GM11168 (cell line): ENCODE results near the gene CRY2.
"Not testable (repeated sequence)": the region's sequence is repeated elsewhere in the genome, so short reads cannot be mapped to it uniquely, and the experiment has no call there.

ENCODE experiments used
- in situ Hi-C: fragments of 300-500 bp; cut with MboI; formaldehyde crosslinking; loops from one replicate; pipeline ENCODE4 v1.12.0; 2022; ENCODE audit warnings: low sequenced_read_pairs; ENCODE audit not compliant: unreplicated experiment

Gene CRY2

DNA sequence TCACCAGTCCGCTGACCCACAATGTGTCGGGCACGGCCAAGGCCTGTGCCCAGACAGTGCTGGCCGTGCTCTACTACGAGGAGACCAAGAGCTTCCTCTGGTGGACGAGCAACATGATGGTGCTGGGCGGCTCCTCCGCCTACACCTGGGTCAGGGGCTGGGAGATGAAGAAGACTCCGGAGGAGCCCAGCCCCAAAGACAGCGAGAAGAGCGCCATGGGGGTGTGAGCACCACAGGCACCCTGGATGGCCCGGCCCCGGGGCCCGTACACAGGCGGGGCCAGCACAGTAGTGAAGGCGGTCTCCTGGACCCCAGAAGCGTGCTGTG lies 36.2 kb upstream of the CRY2 start:
- in situ Hi-C loops: no loop called here

DNA sequence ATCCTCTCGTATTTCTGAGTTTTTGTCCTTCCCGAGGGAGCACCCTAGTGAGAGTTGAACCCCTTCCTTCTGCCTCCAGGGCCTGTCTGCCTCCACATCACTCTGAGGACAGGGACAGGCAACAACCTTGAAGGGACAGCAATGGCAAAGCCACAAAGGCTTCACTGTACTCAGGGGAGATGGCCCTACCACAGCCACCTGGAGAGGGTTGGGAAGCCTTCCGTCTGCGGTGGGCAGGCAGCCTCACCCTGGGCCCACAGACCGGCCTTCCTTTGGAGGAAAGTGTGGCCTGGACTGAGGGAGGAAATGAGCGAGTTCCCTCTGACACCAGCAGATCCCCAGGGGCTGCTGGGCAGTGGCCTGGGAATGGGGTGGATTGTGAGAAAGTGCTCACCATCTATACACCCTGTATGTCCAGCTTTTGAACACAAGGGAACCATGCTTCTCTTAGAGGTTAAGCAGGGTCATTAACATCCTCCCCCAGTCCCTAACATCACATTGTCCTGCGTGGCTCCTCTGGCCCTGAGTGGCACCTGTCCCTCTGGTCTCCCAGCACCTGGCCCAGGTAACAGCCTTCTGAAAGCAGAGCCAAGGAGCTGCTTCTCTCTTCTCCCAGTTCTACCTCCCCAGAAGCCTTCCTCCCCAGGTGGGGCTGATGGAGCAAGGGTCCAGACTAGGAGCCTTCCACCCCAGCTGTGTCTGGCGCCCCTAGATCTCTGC lies 35.5 kb upstream of the CRY2 start:
- in situ Hi-C loops: no loop called here

- in situ Hi-C loops: no loop called here
Measured at GRCh38 chr11:45812581-45813548, 34.4 kb upstream of the CRY2 start.

DNA sequence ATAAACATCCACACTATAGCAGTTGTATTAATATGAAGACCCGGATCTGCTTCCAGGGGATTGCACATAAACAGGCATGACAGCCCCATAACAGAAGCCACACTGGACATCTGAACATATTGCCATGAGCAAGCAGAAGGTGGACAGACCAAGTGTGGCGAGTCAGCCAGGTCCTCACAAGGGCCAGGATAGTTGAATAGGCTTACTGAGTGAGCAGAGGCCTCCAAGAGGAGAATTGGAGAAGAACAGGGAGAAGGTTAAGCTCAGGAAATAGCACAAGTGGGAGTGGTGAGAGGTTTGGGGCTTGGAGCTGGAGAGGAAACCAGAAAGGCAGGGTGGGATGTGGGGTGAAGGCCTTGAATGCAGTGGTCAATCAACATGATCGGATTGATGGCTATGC lies 31.5 kb upstream of the CRY2 start:
- in situ Hi-C loops: no loop called here

DNA sequence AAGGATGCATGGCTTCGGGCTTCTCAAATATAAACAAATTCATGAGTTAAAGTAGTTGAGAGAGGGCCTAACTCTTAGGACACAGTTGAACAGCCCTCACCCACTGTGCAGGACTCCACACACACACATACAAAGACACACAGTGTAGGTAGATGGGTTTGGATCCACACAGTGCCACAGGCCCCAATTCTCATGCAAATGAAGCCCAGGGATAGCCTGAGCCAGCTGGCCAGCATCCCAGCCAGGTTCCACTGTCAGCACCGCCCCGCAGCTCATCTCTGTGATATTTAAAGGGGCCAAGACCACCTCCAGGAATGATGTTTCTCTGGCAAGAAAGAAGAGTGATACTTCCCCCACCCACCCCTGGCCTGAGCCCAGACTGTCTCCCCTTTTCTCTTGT lies 30.7 kb upstream of the CRY2 start:
- in situ Hi-C loops: no loop called here

GRCh38 chr11:45817191-45817590 lies 30.1 kb upstream of the CRY2 start:
- in situ Hi-C loops: no loop called here

DNA sequence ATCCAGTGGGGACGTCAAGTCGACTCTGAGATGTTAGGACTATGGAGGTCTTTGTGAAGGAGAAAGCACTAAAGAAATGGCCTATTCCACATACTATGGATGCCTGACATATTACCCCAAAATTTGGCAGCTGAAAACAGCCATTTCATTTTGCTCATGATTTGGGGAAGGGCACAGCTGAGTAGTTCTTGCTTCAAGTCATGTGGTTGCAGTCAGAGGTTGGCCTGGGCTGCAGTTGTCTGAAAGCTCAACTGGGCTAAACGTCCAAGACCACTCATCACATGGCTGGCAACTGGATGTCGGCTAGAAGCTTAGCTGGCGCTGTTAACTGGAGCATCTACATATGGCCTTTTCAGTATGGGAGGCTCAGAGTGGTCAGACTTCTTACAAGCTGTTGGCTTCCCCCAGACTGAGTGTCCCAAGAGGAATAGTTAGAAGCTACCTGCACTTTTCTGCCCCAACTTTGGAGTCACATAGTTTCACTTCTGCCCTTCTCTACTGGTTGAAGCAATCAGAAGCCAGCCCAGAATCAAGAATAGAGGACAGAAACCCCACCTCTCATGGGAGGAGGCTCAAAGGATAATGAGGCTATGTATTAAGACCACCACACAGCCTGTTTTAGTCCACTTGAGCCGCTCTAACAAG lies 28.2 kb upstream of the CRY2 start:
- in situ Hi-C loops: no loop called here

DNA sequence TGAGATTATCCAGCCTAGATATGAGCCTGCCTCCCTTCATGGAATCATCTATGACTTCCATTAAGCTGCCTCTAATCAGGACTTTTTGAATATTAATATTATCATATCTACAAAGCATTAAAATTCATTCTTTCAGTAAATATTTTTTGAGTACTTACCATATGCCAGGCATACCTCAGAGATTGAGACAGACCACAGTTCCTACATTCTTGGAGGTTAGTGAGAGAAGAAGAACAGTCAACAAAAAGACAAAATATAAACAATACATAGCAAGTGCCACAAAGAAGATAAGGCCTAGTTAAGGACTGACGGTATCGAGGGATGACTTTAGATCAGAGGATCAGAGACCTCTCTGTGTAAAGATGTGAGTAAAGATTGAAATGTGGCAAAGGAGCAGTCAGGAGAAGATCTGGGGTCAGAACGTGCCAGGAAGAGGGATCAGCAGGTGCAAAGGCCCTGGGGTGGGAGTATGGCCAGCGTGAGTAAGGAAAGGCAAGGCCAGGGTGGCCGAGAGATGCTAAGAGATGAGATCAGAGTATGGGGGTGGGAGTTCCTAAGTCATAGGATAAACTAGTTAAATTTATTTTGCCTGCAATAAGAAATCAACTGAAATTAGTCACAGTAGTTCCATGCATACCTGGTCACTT lies 26.9 kb upstream of the CRY2 start:
- in situ Hi-C loops: no loop called here

DNA sequence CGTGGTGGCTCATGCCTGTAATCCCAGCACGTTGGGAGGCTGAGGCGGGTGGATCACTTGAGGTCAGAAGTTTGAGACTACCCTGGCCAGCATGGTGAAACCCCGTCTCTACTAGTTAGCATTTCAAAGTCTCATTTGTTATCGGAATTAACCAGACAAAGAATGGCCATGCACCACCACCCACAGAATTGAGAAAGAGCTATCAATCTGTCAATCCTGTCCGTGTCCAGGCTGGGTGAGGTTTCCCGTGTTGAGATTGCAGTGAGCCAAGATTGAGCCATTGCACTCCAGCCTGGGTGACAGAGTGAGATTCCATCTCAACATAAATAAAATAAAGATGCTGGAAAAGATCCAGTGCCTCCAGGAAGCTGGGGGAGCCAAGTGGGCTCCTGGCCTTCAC lies 20.8 kb upstream of the CRY2 start:
- in situ Hi-C loops: not testable (repeated sequence)

GRCh38 chr11:45827123-45827522 lies 20.2 kb upstream of the CRY2 start:
- in situ Hi-C loops: no loop called here

- in situ Hi-C loops: no loop called here
Measured at GRCh38 chr11:45828996-45829395, 18.3 kb upstream of the CRY2 start.

GRCh38 chr11:45830596-45830995 lies 16.7 kb upstream of the CRY2 start:
- in situ Hi-C loops: no loop called here

GRCh38 chr11:45832811-45833441 lies 14.3 kb upstream of the CRY2 start:
- in situ Hi-C loops: no loop called here

DNA sequence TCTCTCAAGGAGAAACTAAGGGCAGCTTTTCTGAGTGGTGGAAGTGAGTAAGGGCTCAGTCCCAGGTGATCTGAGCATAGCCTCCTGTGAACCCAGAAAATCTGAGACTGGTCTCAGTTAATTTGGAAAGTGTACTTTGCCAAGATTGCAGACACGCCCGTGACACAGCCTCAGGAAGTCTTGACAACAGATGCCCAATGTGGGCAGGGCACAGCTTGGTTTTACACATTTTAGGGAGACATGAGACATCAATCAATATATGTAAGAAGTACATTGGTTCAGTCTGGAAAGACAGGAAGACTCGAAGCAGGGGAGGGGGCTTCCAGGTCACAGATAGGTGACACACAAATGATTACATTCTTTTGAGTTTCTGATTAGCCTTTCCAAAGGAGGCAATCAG lies 13.5 kb upstream of the CRY2 start:
- in situ Hi-C loops: no loop called here

GRCh38 chr11:45834298-45834756 lies 12.9 kb upstream of the CRY2 start:
- in situ Hi-C loops: no loop called here

DNA sequence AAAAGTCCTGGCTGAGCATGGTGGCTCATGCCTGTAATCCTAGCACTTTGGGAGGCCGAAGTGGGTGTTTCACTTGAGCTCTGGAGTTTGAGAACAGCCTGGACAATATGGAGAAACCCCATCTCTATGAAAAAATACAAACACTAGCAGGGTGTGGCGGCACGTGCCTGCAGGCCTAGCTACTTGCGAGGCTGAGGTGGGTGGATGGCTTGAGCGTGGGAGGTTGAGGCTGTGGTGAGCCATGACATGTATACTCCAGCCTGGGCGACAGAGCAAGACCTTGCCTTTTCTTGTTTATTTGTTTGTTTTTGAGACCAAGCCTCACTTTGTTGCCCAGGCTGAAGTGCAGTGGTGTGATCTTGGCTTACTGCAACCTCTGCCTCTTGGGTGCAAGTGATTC lies 8.1 kb upstream of the CRY2 start:
- in situ Hi-C loops: no loop called here

DNA sequence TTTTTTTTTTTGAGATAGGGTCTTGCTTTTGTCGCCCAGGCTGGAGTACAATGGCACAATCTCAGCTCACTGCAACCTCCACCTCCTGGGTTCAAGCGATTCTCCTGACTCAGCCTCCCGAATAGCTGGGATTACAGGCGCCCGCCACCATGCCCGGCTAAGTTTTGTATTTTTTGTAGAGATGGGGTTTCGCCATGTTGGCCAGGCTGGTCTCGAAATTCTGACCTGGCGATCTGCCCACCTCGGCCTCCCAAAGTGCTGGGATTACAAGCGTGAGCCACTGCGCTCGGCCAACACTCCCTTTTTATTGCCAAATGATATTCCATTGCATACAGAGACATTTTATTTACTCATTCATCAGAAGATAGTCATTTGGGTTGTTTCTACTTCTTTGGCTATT lies 7.0 kb upstream of the CRY2 start:
- in situ Hi-C loops: not testable (repeated sequence)

- in situ Hi-C loops: no loop called here
Measured at GRCh38 chr11:45843158-45843924, 3.9 kb upstream of the CRY2 start.

DNA sequence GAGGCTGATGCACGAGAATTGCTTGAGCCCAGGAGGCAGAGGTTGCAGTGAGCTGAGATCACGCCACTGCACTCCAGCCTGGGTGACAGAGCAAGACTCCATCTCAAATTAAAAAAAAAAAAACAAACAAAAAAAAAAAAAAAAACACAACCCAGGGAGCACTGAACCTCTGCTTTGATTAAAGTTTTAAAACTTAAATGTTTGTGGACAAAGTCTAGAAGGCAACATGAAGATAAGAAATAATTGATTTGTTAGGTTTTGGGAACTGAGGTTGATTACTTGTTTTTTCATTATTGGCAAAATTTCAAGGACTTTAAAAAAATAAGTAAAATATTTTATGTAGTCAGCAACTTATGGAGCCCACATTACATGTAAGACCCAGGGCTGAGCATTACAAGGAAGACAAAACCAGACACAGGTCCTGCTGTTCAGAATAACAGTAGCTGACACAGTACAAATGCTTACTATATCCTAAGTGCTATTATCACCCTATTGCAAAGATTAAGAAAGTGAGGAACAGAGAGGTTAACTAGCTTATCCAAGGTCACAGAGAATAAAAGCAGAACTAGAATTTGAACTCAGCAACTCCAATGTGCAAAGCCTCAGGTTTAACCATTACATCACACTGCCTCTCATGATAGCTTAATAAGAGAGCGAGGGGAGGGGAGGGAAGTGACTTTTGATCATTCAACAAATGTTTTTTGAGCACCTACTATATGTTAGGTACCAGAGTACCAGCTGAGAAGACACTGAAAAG lies 2.3 kb upstream of the CRY2 start:
- in situ Hi-C loops: no loop called here
